ENCODE results near the gene ELMO1. TPM values are rescaled to one million over a fixed set of nuclear protein-coding genes. Genes with fewer than 3 reads are reported as not detected.

ELMO1 gene
- total RNA-seq, 1 experiment from 2014 or later: 1.1 TPM

GRCh38 chr7:37312608-37313007 is 136.1 kb downstream of the ELMO1 start:
- no peak for DNase-seq (ENCODE audit: low read depth, low spot score)
- Histone ChIP-seq H3K4me2 (ENCODE audit: low read length) (no peak overlapping the region), H3K4me1 (ENCODE audit: control insufficient read depth in 1 of 2, insufficient read depth in 2 of 2, low read length in 2 of 2) (no peaks in the 10 kb centered on the region), H3K79me2 (ENCODE audit: insufficient read depth, low read length) (no peaks in the 10 kb centered on the region), H3K9me2 (ENCODE audit: insufficient read depth) (no peaks in the 10 kb centered on the region), H3K4me3 (replicated peaks in 1 of 2; ENCODE audit: low read depth in 1 of 2, low read length in 2 of 2) (no peak overlapping the region), H3K27me3 (ENCODE audit: insufficient read depth, low read length) (peaks cover 5% of the 10 kb centered on the region; the same call in 1 of the 2 replicates), H2AFZ (ENCODE audit: low read depth, low read length, poor library complexity, severe bottlenecking) (no peak overlapping the region), H3K9ac (ENCODE audit: low read length) (no peak overlapping the region), H3K27ac (ENCODE audit: low read depth, low read length) (no peak overlapping the region), H3K9me3 (ENCODE audit: control insufficient read depth in 1 of 2, insufficient read depth in 1 of 2, low read depth in 1 of 2, low read length in 2 of 2) (no peaks in the 10 kb centered on the region), H4K20me1 (ENCODE audit: insufficient read depth) (no peaks in the 10 kb centered on the region), H3K36me3 (ENCODE audit: control insufficient read depth in 1 of 2, insufficient read depth in 2 of 2, low read length in 2 of 2) (no peaks in the 10 kb centered on the region)
- no peak for ATAC-seq
- ChIA-PET RAD21 (ENCODE audit: low non-redundant PET in 1 of 2, low total read pairs in 2 of 2, uncharacterized antibody in 2 of 2, unreplicated experiment in 2 of 2) (no interaction called here), CTCF (no interaction called here), POLR2A (no interaction called here)
- intact Hi-C loops (cut with micrococcal nuclease): no loop called here
- no peak for TF ChIP-seq POLR2AphosphoS5 (IDR thresholded peaks at IDR 0.05; ENCODE audit: low read depth, low read length)
- no peak for TF ChIP-seq SRF (IDR thresholded peaks at IDR 0.05; ENCODE audit: low read depth)
- TF ChIP-seq YY1 (IDR thresholded peaks at IDR 0.05; ENCODE audit: extremely low read depth, insufficient replicate concordance, low read depth, low read length): no peak
- no peak for TF ChIP-seq ZNF274 (IDR thresholded peaks at IDR 0.05; ENCODE audit: low read depth, low read length)
- TF ChIP-seq ATF3 (IDR thresholded peaks at IDR 0.05): no peak
- no peak for TF ChIP-seq ZFX (IDR thresholded peaks at IDR 0.05)
- TF ChIP-seq EZH2phosphoT487 (IDR thresholded peaks at IDR 0.05; ENCODE audit: borderline replicate concordance): no peak
- TF ChIP-seq JUND (IDR thresholded peaks at IDR 0.05): no peak
- TF ChIP-seq RAD21 (IDR thresholded peaks at IDR 0.05; ENCODE audit: low read depth): no peak
- TF ChIP-seq SP1 (IDR thresholded peaks at IDR 0.05; ENCODE audit: low read depth): no peak
- no peak for TF ChIP-seq CEBPB (IDR thresholded peaks at IDR 0.05; ENCODE audit: low read depth)
- no peak for TF ChIP-seq REST (IDR thresholded peaks at IDR 0.05; ENCODE audit: low read depth)
- BruUV-seq (replicated peaks): no TSS peak
